Stimulated activated naive CD4-positive, alpha-beta T cell (primary cell): Measurements from ENCODE around the gene DAGLA.
A peak's percentile ranks its signal among the peaks of the same experiment; 100 is the strongest.

ENCODE experiments used
- DNase-seq, 6 experiments: peaks; one replicate each; lab custom pipeline; 2025; lab: John Stamatoyannopoulos, UW

DAGLA gene

DNA sequence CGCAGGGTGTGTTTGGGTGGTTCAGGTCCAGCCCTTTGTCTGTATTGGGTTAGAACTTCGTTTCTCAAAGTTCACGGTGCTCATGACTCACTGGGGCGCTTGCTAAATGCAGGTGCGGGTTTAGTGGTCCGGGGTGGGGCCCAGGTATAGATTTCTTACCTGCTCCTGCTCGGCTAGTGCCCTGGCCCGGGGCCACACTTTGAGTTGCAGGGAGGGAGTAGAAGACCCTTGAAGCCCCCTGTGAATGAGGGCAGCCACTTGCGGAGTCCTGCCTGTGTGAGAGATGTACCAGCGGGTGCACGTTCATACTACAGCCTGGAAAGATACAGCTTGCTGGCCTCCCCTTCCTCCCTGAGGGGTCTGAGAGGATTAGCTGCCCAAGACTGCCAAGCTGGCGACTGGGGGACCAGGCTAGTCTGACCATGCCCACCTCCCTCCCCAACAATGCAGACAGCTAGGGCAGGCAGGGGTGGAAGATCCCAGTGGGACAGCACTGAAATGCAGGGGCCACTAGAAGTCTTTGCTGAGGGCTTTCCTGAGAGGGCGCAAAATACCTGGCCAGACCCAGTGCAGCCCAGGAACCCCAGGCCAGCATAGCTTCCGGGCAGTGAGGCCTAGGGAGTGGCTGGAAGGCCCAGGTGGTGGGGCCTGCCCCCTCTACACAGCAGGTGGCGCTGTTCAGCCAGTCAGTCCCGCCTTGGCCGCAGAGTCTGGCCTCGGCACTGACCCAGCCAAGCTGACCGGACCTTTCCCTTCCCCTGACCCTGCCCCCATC, 67.2 kb downstream of the DAGLA start:
- DNase-seq, result peak in 1 of 6 experiments; percentile 13

DNA sequence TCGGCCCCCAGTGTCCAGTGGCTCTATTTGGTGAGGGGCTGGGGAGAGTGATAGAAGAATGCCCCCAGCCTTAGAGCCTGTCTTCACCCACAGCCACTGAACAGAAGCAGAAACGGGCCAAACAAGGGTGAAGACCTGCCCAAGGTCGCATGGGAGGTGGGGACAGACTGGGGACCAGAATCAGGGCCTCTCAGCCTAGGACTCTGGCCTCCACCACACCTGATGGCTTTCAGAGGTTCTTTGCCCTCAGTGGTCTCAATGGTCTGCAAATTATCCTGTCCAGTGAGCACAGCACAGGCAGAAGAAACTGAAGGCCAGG, 67.7 kb downstream of the DAGLA start:
- no peak for DNase-seq

DNA sequence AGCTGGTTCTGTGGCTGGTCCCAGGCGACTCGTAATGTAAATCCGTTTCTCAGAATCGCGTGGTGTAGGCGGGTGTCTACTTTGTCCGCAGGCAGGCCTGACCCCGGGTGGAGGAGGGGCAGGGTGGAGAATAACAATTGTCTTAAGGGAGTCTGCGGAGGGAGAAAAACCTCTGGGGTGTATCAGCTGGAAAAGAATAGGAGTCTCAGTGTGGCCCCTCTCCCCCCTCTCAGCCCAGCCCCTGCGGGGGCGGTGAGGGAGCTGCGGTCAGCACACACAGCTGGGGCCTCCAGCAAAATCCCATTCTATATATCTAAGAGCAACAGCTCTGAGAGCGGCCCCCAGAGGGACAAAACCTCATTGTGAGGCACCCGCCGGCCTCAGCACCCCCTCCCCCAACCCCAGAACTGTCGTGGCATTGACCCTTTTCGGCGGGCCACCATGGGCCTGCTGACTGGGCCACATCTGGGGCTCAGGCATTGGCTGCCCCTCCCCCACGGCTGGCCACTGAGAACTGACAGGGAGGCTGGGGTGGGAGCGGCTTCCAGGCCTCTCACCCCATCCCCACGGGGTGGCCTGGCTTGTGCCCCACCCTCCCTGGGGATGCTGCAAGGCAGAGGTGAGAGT, 69.5 kb downstream of the DAGLA start:
- no peak for DNase-seq

DNA sequence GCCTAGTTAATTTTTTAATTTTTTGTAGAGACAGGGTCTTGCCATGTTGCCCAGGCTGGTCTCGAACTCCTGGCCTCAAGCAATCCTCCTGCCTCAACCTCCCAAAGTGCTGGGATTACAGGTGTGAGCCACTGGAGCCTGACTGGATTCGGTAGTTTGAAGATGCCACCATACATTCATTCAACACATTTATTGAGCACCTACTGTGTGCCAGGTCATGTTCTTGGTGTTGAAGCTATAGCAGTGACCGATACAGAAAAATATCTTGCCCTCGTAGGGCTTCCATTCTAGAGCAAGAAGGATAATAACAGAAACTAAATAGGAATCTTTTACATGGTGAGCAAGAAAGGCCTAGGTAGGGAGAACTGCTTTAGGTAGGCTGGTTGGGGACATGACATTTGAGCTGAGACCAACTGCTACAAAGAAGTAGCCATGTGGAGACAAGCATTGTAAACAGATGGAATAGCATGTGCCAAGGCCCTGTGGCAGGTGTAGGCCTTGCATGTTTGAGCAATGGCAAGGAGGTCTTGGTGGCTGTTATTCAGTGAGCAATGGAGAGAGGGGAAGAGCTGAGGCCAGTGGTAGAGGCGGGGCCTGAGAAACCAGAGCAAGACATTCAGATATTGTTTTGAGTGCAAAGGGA, 70.6 kb downstream of the DAGLA start:
- no peak for DNase-seq

DNA sequence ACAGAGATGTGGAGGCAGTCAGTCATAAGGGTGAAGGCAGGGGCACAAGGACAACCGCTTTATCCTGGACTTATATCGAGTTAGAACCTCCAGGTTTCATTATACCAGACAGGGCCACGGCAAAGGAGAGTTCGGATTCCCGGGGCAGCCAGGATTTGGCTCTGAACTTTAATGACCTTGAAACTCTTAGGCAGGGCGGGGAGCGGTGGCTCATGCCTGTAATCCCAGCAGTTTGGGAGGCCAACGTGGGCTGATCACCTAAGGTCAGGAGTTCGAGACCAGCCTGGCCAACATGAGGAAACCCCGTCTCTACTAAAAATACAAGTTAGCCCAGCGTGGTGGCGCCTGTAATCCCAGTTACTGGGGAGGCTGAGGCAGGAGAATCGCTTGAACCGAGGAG, 71.2 kb downstream of the DAGLA start:
- no peak for DNase-seq

DNA sequence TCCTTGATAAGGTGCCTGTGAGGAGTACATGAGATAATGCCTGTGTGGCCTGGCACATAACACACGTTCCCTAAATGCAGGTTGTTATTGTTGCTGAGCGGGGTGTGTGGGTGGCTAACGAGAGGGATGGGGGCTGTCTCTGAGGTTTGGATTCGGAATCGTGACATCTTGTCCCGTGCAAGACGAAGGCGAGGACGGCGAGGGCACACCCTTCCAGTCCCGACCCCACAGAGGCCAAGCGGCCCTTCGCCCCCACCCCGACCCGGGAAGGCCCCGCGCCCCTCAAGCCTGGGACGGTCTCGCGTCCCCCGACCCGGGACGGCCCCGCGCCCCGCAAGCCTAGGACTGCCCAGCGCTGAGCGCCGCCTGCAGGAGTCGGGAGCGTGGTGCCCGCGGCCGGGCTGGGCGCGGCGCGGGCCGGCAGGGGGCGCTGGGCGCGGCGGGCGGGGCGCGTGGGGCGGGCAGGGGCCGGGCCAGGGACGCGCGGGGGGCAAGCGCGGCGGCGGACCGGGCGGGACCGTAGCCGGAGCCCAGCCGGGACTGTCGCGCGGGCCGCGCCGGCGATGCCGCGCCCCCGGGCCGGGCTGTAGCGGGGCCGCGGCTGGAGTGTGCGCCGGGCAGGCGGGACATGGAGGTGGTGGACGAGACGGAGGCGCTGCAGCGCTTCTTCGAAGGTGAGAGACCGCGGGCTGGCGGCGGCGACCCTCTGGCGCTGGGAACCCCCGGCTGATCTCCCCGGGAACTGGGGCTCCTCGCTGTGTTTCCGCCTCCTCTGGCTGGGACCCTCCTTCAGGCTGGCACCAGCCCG, 72.1 kb downstream of the DAGLA start, which contains the start of gene MYRF:
MYRF (plus strand) TSS at position 520 of the 808 bp plus-strand sequence; CDS start at position 629, 109 bp downstream.
- DNase-seq, result peak in 5 of 6 experiments; percentile 18 to 51 (median 37)

DNA sequence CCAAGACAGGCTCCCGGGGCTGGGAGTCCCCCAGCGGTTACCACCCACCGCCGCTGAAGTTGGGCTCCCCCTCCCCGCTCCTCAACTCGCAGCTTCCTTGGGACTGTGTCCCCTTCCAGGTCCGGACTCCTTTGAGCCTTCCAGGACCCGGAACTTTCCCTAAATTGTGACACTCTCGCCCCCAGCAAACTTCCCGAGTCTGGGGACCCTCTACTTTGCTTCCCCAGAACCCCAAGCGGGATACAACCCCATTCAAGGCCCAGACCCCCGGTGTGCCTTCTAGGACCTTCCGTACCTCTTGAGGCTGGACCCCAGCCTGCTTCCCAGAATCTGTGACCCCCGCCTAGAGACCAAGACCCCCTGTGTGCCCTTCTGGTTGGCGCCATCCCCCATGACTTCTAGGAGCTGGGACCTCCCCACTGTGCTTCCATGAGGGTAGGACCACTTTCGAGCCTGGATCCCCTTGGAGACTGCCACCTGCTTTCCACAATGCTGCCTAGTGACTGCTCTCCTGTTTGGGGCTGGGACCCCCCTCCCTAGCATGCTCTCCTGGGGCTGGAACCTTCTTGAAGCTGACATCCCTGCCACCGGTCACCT, 72.8 kb downstream of the DAGLA start:
- DNase-seq, result no peak

DNA sequence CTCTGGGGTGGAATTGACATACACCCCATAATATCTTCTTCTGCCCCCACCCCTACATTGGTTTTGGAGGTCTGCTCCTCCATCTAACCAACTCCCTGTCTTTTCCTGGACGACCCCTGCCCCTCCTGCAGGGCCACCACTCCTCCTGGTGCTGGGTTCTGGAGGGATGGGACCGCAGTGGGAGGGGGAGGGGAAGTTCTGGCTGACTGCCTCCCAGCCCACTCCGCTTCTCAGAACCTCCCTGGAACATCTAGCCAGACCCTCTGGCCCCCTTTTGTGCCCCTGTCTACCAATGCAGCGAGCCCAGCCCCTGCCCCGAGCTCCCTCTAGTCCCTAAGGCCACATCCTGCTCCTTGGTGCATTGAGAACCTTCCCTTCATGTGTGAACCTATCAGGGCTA, 73.5 kb downstream of the DAGLA start:
- no peak for DNase-seq

DNA sequence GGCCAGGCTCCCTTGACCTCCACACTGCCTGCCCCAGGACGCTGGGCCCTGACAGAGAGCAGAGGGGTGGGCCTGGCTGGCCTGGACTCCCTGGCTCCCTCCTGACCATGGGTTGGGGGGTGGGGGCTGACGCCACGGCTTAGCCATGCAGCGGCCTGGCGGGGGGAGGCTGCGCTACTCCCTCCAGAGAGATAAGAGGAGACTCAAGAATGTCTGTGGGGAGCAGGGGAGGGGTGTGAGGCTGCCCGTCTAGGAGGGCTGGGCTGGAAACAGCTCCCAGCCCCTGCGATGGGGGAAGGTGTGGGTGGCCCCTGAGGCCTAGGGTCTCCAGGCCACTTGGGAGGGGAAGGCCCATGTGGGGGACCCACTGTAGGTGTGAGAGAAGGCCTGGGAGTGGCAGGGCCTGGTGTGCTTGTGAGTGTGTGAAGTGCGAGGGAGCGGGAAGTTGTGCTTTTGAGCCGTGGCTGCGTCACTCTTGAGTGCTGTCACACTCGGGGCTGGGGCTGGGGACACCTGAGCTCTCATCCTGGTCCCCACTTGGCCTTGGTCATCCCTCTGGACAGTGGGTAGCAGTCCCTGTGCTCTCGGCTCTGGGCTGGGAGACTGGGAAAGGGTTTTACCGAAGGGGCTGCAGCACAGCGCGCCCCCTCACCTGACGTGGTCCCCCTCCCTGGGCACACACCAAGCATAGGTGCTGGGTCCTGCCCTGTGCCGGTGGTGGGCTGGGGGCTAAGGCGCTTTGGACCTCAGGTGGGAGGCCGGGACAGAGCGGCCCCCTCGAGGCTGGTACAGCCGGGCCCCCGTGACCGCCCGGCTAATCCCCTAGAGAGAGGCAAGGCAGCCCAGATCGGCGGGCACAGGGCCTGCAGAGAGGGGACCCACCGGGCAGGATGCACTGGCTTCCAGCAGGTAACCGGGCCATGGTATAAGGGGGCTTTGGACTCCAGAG, 74.6 kb downstream of the DAGLA start:
- no peak for DNase-seq

DNA sequence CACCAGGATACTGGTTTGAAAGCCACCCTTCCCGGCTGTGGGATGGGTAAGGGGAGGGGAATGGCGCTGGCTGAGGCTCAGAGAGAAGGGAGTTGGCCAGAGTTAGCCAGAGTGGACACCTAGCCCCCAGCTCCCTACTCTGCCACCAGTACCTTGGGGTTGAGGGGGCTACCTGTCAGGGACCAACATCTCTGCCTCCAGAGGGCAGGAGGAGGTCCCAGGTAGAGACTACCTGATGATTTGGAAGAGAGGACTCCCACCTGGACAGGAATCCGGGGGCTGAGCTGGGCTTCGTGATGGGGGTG, 75.9 kb downstream of the DAGLA start:
- DNase-seq, result no peak

DNA sequence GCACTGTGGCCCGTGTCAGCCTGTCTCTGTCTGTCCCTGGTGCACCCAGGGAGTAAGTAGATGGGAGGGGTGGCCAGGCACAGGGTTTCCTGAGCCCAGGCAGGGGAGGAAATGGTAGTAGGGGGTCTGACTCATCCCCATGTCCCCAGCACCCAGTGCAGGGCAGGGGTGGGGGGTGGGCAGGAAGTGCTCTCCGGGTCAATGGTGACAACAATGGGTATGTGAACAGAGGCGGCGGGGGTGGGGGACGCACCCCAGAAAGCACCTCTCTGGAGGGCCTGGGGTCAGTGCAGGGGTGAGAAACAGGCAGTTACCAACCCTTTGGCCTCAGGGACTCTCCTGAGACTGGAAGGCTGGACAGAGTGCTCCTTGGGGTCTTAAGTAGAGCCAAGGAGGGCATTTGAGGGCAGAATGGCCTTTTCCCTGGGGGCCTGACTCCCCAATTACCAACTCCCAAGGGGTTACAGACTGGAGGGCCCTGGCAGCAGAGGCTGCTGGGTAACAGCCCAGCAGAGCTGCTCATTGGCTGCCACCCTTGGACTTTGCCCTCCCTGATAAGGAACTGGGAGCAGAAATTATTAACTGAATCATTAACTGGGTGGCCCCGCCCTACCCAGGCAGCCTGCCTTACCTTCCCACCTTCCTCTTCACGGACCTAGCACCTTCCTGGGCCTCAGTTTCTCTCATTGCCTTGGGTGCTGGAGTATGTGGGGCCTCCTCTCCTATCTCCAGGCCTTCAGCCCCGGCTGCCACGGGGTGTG, 76.4 kb downstream of the DAGLA start:
- DNase-seq, result no peak

DNA sequence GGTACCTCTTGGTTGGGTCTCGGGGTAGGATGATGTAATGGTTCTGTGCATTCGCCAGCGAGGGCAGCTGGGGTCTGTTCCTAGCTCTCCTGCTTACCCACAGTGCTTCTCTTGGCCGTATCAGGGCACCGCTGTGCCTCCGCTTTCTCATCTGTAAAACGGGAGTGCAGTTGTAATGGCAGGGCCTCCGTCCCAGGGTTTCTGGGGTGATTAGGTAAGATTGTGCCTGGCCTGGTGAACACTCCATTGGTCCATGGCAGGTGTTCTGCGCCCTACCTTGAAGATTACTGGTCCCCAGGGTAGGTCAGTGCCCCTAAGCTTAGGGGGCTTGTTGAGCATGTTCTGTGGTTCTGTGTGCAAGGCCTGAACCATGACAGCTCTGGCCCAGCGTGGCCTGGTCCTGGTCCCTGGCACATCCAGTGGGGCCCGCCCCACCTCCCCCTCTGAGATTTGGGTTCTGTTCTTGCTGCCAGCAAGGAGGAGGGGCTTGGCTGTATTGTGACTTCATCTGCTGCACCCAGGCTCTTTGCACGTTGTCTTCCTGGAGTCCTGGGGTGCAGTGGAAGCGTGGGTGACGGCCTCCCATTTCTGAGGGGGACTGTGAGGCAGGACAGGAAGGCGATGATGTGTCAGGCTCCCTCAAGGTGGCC, 77.1 kb downstream of the DAGLA start:
- no peak for DNase-seq

DNA sequence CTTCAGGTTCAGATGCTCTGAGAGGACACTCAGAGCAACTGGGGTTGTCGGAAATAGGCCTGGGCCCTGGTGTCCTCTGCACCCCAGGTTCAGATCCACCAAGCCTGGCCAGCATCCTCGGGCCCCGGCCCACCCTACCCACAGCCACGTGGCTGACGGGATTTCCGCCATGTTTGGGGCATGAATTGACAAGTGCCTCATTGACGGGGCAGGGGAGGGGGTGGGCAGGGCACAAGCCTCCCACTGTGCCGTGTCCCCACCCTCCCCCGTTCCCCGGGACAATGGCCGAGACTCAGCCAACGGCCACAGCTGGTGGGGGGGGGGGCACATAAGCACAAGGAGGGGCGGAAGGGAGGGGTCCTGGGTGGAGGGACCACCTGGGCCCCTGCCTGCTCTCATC, 80.8 kb downstream of the DAGLA start:
- DNase-seq, result no peak

DNA sequence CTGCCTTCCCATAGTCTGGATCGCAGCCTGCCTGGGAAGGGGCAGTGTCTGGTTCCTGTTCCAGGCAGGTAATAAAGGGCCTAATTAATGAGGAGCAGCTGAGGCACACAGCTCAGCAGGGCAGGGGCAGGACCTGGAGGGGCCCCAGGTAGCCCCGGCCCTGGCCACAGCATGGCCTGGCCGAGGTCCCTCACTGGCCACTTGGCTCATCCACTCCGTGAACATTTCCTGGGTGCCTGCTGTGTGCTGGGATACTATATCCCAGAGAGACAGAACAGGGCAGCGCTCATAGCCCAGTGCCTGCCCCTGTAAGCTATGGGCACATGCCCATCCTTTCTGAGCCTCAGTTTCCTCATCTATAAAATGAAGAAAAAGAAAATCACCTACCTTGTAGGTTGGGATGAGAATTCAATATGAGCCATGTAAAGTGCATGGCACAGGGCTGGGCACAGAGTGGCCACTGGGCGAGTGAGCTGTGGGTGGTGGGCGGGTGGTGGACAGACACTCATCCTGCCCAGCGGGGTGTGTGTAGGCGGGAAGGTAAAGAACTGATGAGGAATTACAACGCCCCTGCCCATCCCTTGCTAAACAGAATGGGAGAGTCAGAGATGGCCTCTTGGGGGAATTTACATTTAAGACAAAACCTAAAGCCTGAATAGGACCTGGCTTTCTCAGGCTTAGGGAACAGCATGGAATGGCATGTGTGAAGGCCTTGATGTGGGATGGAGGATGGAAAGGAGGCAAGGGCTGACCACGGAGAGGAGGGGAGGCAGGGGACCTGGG, 81.4 kb downstream of the DAGLA start:
- DNase-seq, result no peak

DNA sequence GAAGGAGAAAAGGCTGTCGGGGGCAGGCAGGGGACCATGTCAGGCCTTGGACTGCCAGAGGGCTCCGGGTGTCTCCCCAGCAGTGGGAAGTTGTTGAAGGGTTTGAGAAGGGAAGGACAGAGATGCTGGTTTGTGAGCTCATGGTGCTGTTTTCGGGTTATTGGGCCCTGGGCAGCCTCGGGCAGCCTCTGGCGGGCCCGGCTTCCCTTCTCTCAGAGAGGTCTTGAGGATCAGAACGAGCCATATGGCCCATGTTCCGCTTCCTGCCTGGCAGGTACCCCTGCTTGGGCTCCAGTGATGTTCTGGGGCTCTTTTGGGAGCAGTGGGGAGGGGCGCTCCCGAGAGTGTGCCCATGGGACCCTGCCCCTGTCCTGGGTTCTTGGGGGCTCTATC, 82.0 kb downstream of the DAGLA start:
- no peak for DNase-seq

DNA sequence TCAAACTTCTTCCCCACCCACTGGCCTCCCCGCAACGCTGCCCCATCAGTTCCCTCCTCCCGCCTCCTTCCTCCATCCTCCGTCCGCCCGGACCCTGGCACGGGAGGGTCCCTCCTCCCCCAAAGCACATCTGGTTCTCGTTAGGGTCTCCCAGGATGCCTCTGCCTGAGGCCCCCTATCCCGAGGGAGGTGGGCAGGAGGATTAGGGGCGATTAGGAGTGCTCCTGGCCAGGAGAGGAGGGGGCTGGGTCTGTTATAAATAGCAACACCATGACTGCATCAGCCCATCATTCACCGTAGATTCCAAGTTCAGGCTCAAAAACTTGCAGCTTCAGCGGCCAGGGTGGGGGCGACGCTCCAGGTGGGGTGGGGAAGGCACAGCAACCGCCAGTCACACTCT, 82.6 kb downstream of the DAGLA start:
- no peak for DNase-seq

DNA sequence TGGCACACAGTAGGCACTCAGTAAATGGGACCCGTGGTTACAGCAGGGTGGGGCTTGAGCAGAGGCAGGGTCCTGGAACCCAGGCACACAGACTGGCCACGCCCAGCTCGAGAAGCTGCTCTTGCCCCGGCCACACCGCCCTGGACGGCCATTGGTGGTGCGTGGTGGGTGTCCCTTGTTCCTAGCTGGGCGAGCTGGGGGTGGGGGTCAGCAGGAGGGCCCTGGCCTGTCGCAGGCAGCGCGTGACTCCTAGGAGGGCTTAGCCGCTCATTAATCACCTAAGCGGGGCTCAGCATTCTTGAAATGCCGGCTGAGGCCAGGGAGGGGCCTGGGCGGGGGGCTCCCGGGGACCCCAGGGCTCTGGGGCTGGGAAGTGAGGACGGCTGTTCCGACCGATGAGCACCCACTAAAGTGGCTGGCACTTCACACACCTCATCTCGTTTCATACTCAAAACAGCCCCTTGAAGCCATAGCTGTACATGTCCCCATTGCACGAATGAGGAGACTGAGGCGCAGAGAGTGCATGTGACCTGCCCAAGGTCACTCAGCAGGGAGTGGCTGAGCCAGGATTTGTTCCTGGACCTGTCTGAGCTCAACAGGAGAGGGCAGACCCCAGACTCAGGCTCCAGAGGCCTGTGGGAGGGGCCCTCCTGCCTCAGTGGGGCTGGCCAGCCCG, 83.9 kb downstream of the DAGLA start:
- DNase-seq, result no peak

DNA sequence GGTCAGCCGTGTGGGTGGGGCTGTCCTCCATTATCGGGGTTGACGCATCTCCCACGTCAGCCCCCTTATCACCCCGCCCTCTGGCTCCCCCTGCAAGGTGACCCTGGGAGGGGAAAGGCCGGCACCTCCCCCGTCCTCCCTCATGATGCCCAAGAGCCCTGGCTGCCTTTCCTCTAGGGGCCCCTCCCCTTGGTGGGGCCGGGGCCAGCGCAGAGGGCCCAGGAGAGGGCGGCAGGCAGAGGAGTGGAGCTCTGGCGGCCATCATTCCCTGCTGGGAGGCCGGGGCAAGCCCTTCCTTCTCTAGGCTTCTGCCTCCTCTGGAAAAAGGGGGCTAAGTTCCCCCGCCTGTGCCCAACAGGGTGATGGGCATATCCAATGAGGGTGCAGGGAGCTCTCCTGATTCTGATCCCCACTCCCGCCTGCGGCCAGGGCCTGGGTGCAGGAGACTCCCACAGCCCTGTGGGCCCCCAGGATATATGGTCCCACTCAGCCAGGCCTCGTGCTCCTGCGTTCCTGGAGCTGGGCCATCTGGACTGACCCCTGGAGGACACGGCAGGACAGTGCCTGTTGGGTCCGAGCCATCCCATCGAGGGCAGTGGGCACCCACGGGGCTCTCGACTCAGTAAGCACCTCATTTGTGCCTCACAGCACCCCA, 84.5 kb downstream of the DAGLA start:
- DNase-seq, result no peak
